SK-N-SH treated with all-trans-retinoic acid at 6 μM for 48 hours (cell line): Measurements from ENCODE around the gene EMX1.

ENCODE experiments used
- ATAC-seq: fragments of 200-7000 bp; cut with Tn5 transposase; 3 replicates; pipeline ENCODE4 v1.9.1; 2020; ENCODE audit warnings: mild to moderate bottlenecking, moderate library complexity
- BACH2 ChIP-seq: fragments of 250-450 bp; sonication (Bioruptor Pico); IDR thresholded peaks from 2 replicates; pipeline ENCODE4 v1.9.0; 2021; ENCODE audit warnings: mild to moderate bottlenecking, borderline replicate concordance
- CREB5 ChIP-seq: fragments of 250-450 bp; sonication (Bioruptor Pico); IDR thresholded peaks from 2 replicates; pipeline ENCODE4 v1.5.1; 2020; ENCODE audit warnings: low read depth, mild to moderate bottlenecking, moderate library complexity
- CSDC2 ChIP-seq: fragments of 250-450 bp; sonication (Bioruptor Pico); IDR thresholded peaks from 2 replicates; pipeline ENCODE4 v1.5.0; 2020; ENCODE audit warnings: mild to moderate bottlenecking, moderate library complexity
- CSRNP3 ChIP-seq: fragments of 250-450 bp; sonication (Bioruptor Pico); IDR thresholded peaks from 2 replicates; pipeline ENCODE4 v1.5.1; 2021; ENCODE audit warnings: mild to moderate bottlenecking, moderate library complexity
- GLIS3 ChIP-seq: fragments of 250-450 bp; sonication (Bioruptor Pico); IDR thresholded peaks from 2 replicates; pipeline ENCODE4 v1.5.0; 2020; ENCODE audit warnings: mild to moderate bottlenecking, moderate library complexity
- OSR1 ChIP-seq: fragments of 250-450 bp; sonication (Bioruptor Pico); IDR thresholded peaks from 2 replicates; pipeline ENCODE4 v1.8.0; 2022; ENCODE audit warnings: moderate library complexity, mild to moderate bottlenecking, inconsistent platforms
- PPARA ChIP-seq: fragments of 250-450 bp; sonication (Bioruptor Pico); IDR thresholded peaks from 2 replicates; pipeline ENCODE4 v1.5.0; 2020; ENCODE audit warnings: mild to moderate bottlenecking, borderline replicate concordance
- SNAI2 ChIP-seq: fragments of 250-450 bp; sonication (Bioruptor Pico); IDR thresholded peaks from 2 replicates; pipeline ENCODE4 v1.5.0; 2020; ENCODE audit warnings: mild to moderate bottlenecking, moderate library complexity
- TCF4 ChIP-seq: fragments of 250-450 bp; sonication (Bioruptor Pico); IDR thresholded peaks from 2 replicates; pipeline ENCODE4 v1.8.0; 2021; ENCODE audit warnings: mild to moderate bottlenecking, moderate library complexity, borderline replicate concordance
- TOX ChIP-seq: fragments of 250-450 bp; sonication (Bioruptor Pico); IDR thresholded peaks from 2 replicates; pipeline ENCODE4 v1.8.0; 2021; ENCODE audit warnings: mild to moderate bottlenecking, moderate library complexity, borderline replicate concordance
- TSHZ2 ChIP-seq: fragments of 250-450 bp; sonication (Bioruptor Pico); IDR thresholded peaks from 2 replicates; pipeline ENCODE4 v1.5.0; 2020; ENCODE audit warnings: mild to moderate bottlenecking, moderate library complexity
- ZC3H10 ChIP-seq: fragments of 250-450 bp; sonication (Bioruptor Pico); IDR thresholded peaks from 2 replicates; pipeline ENCODE4 v1.5.1; 2021; ENCODE audit warnings: mild to moderate bottlenecking, moderate library complexity
- ZNF70 ChIP-seq: fragments of 450-650 bp; formaldehyde crosslinking; IDR thresholded peaks from 2 replicates; pipeline ENCODE4 v1.5.0; 2020; ENCODE audit warnings: mild to moderate bottlenecking, moderate library complexity
- ZNF8 ChIP-seq: fragments of 450-650 bp; formaldehyde crosslinking; IDR thresholded peaks from 2 replicates; pipeline ENCODE4 v1.5.0; 2020; ENCODE audit warnings: mild to moderate bottlenecking, moderate library complexity
- TF ChIP-seq, protein P1 (sequence below): fragments of 250-450 bp; sonication (Bioruptor Pico); IDR thresholded peaks from 2 replicates; pipeline ENCODE4 v1.8.0; 2020; ENCODE audit warnings: mild to moderate bottlenecking, moderate library complexity, borderline replicate concordance

EMX1 gene

DNA sequence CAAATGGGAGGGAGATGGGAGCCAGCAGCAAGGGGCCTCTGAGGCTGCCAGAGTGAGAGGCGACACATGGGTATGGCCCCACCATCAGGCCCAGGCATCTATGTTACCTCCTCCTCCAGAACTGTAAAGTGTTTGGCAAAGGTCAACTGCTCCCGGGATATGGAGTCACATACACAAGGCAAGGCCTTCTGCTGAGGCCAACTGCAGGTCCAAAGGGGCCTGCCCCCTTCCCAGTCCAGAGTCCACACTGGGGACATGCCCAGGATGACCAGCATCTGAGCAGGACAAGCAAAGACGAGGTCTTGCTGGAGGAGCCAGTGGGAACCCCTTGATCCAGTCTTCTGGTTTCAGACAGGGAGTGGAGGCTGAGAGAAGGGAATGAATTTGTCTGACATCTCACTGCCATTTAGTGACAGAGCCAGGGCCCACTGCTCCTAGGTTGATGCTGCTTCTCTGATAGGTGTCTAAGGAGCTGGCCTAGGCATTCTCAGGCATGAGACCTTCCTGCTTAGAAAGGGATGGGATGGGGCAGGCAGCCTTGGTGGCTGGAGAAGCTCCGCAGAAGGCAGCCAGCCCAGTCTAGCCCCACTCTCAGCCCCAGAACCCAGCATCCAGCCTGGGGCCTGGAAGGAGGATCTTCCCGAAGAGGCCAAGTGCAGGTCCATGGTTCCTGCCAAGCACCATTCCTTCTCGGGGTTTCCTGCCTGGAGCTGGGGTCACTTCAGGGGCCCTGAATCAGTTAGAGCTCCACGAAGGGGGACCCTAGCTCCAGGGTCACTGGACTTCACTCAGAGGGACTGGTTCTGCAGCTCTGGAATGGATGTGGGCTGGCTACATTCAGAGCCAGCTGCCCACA lies 26.4 kb downstream of the EMX1 start:
- TF ChIP-seq CSRNP3 (CRISPR knock-in tag) (no peak), ZNF70 (CRISPR knock-in tag) (no peak), TSHZ2 (CRISPR knock-in tag) (no peak), CREB5 (no peak), OSR1 (CRISPR knock-in tag) (no peak)
- TF ChIP-seq, all 23 proteins: peak for 0
- no peak for ATAC-seq

DNA sequence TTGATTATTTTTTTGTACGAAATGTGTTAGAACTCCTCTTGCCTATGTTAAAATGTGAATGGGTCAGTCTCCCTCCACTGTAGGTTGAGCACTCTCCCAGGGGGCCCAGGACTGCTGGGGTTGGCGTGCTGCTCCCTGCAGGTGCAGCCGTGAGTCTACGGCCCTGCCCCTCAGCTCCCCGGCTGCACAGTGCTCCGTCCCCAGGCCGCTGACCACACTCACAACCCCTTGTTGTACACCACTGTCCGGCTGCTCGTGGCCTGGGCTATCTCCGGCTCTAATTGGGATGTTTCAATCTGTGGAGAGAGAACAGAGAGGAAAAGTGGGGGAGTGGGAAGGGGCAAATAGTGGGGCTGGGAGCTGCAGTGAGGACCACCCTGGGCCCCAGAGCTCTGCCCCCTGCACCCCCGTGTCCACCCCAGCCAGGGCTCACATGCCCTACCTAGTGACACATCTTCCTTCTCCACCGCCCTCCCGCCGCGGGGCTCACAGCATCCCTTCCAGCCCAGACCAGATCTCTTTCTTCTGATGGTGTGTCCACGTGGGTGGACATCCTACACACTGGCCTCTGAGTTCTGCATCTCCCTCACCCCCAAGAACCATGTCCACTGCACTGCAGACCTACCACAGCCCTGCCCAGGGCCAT lies 27.6 kb downstream of the EMX1 start:
- no peak for TF ChIP-seq ZC3H10 (CRISPR knock-in tag)
- TF ChIP-seq, protein P1, sequence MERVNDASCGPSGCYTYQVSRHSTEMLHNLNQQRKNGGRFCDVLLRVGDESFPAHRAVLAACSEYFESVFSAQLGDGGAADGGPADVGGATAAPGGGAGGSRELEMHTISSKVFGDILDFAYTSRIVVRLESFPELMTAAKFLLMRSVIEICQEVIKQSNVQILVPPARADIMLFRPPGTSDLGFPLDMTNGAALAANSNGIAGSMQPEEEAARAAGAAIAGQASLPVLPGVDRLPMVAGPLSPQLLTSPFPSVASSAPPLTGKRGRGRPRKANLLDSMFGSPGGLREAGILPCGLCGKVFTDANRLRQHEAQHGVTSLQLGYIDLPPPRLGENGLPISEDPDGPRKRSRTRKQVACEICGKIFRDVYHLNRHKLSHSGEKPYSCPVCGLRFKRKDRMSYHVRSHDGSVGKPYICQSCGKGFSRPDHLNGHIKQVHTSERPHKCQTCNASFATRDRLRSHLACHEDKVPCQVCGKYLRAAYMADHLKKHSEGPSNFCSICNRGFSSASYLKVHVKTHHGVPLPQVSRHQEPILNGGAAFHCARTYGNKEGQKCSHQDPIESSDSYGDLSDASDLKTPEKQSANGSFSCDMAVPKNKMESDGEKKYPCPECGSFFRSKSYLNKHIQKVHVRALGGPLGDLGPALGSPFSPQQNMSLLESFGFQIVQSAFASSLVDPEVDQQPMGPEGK (CRISPR knock-in tag) = no peak
- TF ChIP-seq GLIS3 (CRISPR knock-in tag) = no peak
- TF ChIP-seq CSRNP3 (CRISPR knock-in tag) = no peak
- no peak for TF ChIP-seq OSR1 (CRISPR knock-in tag)
- no peak for TF ChIP-seq SNAI2
- TF ChIP-seq TOX (CRISPR knock-in tag) = no peak
- no peak for TF ChIP-seq ZNF8 (CRISPR knock-in tag)
- no peak for TF ChIP-seq ZNF70 (CRISPR knock-in tag)
- TF ChIP-seq BACH2 = no peak
- no peak for TF ChIP-seq PPARA (CRISPR knock-in tag)
- no peak for TF ChIP-seq TCF4
- no peak for TF ChIP-seq TSHZ2 (CRISPR knock-in tag)
- TF ChIP-seq CSDC2 (CRISPR knock-in tag) = no peak
- ATAC-seq = no peak
